H54 (cell line): ENCODE measurements around the gene SHOC2.

Source experiments
- DNase-seq: peaks from one replicate; pipeline ENCODE4 v3.0.0; 2011; ENCODE audit warnings: low spot score, mixed read lengths; ENCODE audit not compliant: insufficient read length
- FAIRE-seq: peaks from 3 replicates; lab custom pipeline; 2011; peaks lifted over from hg19 to GRCh38; lab: Jason Lieb, UNC
- POLR2A ChIP-seq: IDR thresholded peaks from 2 replicates; pipeline ENCODE4 v1.6.1; 2011; ENCODE audit warnings: low read depth, mild to moderate bottlenecking, low read length

SHOC2 gene

GRCh38 chr10:110947061-110947595 lies 27.7 kb downstream of the SHOC2 start:
- DNase-seq, result no peak
- no peak for TF ChIP-seq POLR2A
- peak; percentile 48 for FAIRE-seq

- no peak for TF ChIP-seq POLR2A
- no peak for FAIRE-seq
- no peak for DNase-seq
These were observed 32.0 kb downstream of the SHOC2 start for GRCh38 chr10:110951381-110951780.

- no peak for TF ChIP-seq POLR2A
- no peak for FAIRE-seq
- no peak for DNase-seq
These were observed 38.2 kb downstream of the SHOC2 start for GRCh38 chr10:110957606-110958005.

- DNase-seq, result no peak
- TF ChIP-seq POLR2A, result no peak
- FAIRE-seq, result no peak
These were observed 40.3 kb downstream of the SHOC2 start for GRCh38 chr10:110959379-110960332.

- no peak for TF ChIP-seq POLR2A
- FAIRE-seq (no peak), DNase-seq (no peak)
These were observed 40.9 kb downstream of the SHOC2 start for GRCh38 chr10:110960333-110960712.

- no peak for TF ChIP-seq POLR2A
- DNase-seq (no peak), FAIRE-seq (no peak)
These were observed 43.0 kb downstream of the SHOC2 start for GRCh38 chr10:110962443-110962842.

GRCh38 chr10:110963162-110963561 lies 43.8 kb downstream of the SHOC2 start:
- peak; percentile 41 for FAIRE-seq

GRCh38 chr10:110964681-110965080 lies 45.3 kb downstream of the SHOC2 start:
- no peak for TF ChIP-seq POLR2A
- FAIRE-seq, result no peak
- DNase-seq, result no peak

More at GRCh38 chr10:110963162-110963561, 43.8 kb downstream of the SHOC2 start:
- DNase-seq, result no peak
- no peak for TF ChIP-seq POLR2A

- no peak for TF ChIP-seq POLR2A
- DNase-seq (no peak), FAIRE-seq (no peak)
These were observed 45.8 kb downstream of the SHOC2 start for GRCh38 chr10:110965216-110965615.

- FAIRE-seq, result no peak
- DNase-seq, result no peak
- TF ChIP-seq POLR2A, result no peak
These were observed 46.7 kb downstream of the SHOC2 start for GRCh38 chr10:110966146-110966545.

GRCh38 chr10:110967009-110967630 lies 47.7 kb downstream of the SHOC2 start:
- no peak for TF ChIP-seq POLR2A
- FAIRE-seq (no peak), DNase-seq (no peak)

GRCh38 chr10:110967645-110968044 lies 48.2 kb downstream of the SHOC2 start:
- TF ChIP-seq POLR2A, result no peak
- peak; percentile 83 for FAIRE-seq
- DNase-seq, result no peak

- FAIRE-seq, result no peak
- TF ChIP-seq POLR2A, result no peak
These were observed 49.8 kb downstream of the SHOC2 start for GRCh38 chr10:110969183-110969582.

GRCh38 chr10:110971638-110972037 lies 52.2 kb downstream of the SHOC2 start:
- no peak for DNase-seq
- FAIRE-seq, result no peak
- no peak for TF ChIP-seq POLR2A

More at GRCh38 chr10:110969183-110969582, 49.8 kb downstream of the SHOC2 start:
- DNase-seq, result no peak
